Stimulated activated CD4-positive, alpha-beta T cell treated with anti-CD3 and anti-CD28 coated beads, Interleukin-4, amount 100 ng/mL, for 24 hours (primary cell): Measurements from ENCODE around the gene LRRC53.

Experiments used
- DNase-seq: peaks from one replicate; pipeline ENCODE4 v3.0.0-alpha.2; 2020

Gene LRRC53

GRCh38 chr1:74512170-74512915 lies at the start of gene LRRC53:
TSS of gene LRRC53 (minus strand) at chr1:74512611. CDS start at chr1:74483349, 29,262 bp downstream.
- no peak for DNase-seq

GRCh38 chr1:74549932-74550331 lies 37.5 kb upstream of the LRRC53 start:
- DNase-seq: no peak

GRCh38 chr1:74548961-74549750 lies 36.7 kb upstream of the LRRC53 start:
- DNase-seq: no peak

GRCh38 chr1:74545821-74546220 lies 33.4 kb upstream of the LRRC53 start:
- DNase-seq: no peak

GRCh38 chr1:74534241-74534640 lies 21.8 kb upstream of the LRRC53 start:
- DNase-seq: no peak

GRCh38 chr1:74531796-74532195 lies 19.4 kb upstream of the LRRC53 start:
- no peak for DNase-seq

- DNase-seq: no peak
Observed at GRCh38 chr1:74530892-74531291, 18.5 kb upstream of the LRRC53 start.

GRCh38 chr1:74528123-74528522 lies 15.7 kb upstream of the LRRC53 start:
- no peak for DNase-seq

- no peak for DNase-seq
Observed at GRCh38 chr1:74526708-74527107, 14.3 kb upstream of the LRRC53 start.

GRCh38 chr1:74523873-74524480 lies 11.6 kb upstream of the LRRC53 start:
- DNase-seq: no peak

GRCh38 chr1:74522148-74522547 lies 9.7 kb upstream of the LRRC53 start:
- no peak for DNase-seq

- DNase-seq: no peak
Observed at GRCh38 chr1:74517599-74518051, 5.2 kb upstream of the LRRC53 start.

GRCh38 chr1:74513411-74514300 lies 1.2 kb upstream of the LRRC53 start:
- DNase-seq: no peak

- no peak for DNase-seq
Observed at GRCh38 chr1:74508449-74508848, 4.0 kb downstream of the LRRC53 start.

GRCh38 chr1:74505928-74506710 lies 6.3 kb downstream of the LRRC53 start:
- no peak for DNase-seq

- no peak for DNase-seq
Observed at GRCh38 chr1:74504933-74505512, 7.4 kb downstream of the LRRC53 start.

- DNase-seq: peak; percentile 32
Observed at GRCh38 chr1:74504125-74504932, 8.1 kb downstream of the LRRC53 start.

- DNase-seq: no peak
Observed at GRCh38 chr1:74502858-74503257, 9.6 kb downstream of the LRRC53 start.

GRCh38 chr1:74502432-74502831 lies 10.0 kb downstream of the LRRC53 start:
- DNase-seq: no peak

- DNase-seq: no peak
Observed at GRCh38 chr1:74498901-74499300, 13.5 kb downstream of the LRRC53 start.

- no peak for DNase-seq
Observed at GRCh38 chr1:74496669-74497068, 15.7 kb downstream of the LRRC53 start.
